HG02623 (cell line): ENCODE results near the gene LOC101059915.
A peak's percentile ranks its signal among the peaks of the same experiment; 100 is the strongest.

Source experiments
- ATAC-seq: cut with Tn5 transposase; IDR thresholded peaks from one replicate; pipeline ENCODE4 v1.9.1; 2021; ENCODE audit warnings: moderate library complexity; ENCODE audit not compliant: unreplicated experiment

Gene LOC101059915

DNA sequence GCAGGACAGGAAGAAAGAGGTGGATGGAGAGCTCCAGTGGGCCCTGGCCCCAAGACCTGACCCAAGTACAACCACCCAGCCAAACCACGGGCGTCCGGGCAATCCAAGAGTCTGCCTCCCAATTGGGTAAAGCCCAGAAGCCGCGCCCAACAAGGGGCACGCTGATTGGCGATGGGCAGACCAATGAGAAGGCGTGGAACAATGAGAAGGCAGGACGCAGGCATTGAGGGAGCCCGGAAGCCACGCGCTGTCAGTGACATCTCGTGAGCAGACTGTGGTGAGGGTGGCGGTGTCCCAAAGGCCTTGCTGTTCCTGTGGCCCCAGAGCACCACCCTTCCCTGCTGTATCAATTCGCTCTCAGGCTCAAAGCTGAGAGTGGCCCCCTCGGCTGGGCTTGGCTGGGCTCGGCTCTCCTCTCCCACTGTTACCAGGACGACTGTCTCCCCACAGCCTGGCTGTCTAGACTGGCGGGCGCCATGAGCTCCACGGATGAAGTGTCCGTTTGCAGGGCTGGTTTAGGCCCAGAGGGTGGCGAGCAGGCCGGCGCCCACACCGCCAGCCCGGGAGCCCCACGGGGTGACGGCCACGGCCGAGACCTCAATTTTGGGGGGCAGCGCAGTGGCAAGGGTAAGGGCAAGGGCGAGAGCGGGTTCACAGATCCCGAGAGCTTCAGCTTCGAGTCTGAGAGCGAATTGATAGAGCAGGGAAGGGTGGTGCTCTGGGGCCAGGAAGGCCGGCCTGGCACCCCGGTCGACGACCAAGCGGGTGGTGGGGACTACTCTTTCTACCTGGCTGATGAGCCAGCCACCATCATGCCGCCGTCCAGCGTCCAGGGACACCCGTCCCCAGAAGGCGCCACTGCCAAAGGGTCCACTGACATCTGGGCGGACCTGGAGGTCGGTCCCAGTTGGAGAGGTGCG lies at the start of gene LOC101059915:
Gene LOC101059915, plus strand, starts transcription at position 219 of the 920 bp plus-strand sequence.
- no peak for ATAC-seq

DNA sequence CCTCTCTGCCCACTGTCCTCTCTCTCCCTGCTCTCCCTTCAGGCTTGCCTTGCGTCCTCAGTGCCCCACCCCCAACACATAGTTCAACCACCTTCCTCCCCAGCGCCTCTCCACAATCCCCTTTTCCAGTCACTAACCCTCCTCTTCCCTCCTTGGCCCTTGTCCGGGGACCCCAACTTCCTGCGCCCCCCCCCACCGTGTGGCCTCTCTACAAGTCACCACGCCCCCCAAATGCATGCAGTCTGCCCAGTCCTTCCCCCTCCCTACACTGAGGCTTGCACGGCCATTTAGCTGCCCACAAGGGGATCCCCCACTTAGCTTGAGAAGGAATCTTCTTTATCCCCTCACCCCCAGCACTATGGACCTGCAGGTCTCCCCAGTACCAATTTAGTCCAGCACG lies 49.6 kb upstream of the LOC101059915 start:
- no peak for ATAC-seq

DNA sequence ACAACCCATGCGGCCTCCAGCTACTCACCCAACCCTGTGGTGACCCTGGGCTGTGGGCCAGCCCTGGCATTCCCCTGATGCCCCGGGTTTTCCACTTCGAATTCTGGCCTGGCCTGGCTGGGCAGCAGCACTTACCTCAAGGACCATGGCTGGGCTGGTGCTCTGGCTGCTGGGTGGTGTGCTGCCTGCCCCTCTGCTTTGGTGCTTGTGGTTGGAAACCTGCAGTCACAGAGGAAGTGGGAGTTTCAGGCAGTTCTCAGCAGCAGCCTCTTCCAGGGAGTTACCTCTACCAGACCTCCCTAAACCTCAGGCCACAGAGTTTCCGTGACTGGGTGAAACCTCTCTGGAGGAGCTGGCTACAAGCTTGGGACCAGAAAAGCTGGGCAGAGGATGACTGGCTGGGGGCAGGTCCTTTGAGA lies 49.0 kb upstream of the LOC101059915 start, which contains the start of gene CXCR3:
Gene CXCR3, minus strand, starts transcription at position 209 of the 419 bp plus-strand sequence. Its CDS starts 62 bp downstream, at position 147.
- peak; percentile 59 for ATAC-seq

DNA sequence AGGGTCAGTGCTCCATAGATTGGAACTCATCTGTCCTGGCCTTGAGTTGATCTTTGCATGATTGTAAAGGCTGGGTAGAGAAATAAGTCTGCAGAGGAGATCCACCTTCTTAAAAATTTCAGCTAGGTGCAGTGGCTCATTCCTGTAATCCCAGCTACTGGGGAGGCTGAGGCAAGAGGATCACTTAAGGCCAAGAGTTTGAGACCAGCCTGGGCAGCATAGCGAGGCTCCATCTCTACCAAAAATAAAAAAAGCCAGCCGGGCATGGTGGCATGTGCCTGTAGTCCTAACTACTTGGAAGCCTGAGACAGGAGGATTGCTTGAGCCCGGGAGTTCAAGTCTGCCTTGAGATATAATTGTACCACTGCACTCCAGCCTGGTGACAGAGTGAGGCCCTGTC lies 48.6 kb upstream of the LOC101059915 start:
- no peak for ATAC-seq

DNA sequence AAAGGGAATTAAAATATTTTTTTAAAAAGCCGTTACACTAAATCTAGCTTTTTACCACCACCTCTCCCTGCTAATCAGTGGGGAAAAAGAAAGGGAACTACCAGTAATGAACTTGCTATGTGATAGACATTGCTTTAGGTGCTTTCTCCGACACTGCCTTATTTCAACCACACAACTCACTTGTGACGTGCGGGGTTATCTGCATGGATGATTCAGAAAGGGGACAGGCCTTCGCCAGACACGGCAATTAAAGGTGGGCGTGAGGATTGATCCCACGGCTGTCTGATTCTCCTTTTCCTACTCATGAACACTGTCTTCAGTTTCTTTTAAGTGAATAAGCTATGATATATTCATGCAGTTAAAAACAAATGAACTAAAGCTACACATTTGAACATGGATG lies 48.2 kb upstream of the LOC101059915 start:
- no peak for ATAC-seq

DNA sequence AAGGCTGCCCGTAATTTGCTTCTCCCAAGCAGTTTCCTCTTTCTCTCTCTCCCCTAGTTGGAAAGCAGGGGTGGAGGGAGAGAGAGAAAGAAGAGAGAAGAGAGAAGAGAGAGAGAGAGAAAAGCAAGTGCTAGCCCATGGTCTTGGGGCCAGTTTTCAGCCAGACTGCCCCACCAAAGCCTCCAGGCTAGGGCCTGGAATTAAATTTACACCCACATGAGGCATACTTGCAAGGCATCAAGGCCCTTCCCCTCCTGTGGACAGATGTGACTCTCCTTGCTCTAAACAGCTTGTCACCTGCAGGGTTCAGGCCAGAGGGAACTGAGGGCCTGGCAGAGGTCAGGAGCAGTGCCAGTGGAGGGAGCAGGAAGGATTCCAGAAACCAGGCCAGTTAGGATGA lies 47.4 kb upstream of the LOC101059915 start:
- no peak for ATAC-seq

DNA sequence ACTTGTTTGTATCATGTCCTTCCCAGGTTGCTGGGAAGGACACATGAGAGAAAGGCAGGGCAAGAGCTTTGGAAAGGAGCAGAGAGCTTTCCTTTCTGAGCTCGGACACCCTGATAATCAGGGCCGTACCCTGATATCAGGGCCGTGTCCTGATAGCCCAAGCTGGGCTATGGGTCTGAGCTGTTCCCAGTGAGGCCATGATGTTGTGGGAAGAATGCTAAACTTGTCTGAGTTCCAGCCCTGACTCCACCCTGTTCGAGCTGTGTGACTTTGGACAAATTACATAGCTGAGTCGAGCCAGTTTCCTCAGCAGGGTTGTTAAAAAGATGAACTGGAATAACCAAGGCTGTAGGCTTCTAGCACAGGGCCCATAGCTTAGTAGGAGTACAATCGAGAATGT lies 45.7 kb upstream of the LOC101059915 start:
- ATAC-seq: no peak

DNA sequence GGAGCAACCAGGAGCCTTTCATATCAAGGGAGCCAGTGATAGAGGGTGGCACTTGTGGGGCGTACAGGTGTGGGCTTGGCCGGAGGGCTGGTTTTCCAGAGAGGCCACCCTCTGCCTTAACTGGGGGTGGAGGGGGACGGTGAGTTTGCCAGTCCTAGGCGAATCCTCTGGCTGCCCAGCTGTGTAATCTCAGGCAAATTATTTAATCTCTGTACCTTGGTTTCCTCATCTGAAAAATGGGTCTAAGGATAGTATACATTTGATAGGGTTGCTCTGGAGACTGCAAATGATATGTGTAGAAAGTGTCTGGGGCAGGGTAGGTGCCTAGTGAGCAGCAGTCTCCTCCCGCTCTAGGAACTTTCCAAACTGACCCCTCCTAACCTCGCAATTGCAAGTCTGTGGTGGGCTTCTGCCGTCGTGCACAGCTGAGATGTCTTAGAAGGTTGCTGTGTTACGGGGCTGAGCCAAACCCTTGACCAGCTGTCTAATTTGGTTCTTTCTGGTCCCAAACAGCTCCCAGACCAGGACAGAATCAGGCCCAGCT lies 45.2 kb upstream of the LOC101059915 start:
- no peak for ATAC-seq

DNA sequence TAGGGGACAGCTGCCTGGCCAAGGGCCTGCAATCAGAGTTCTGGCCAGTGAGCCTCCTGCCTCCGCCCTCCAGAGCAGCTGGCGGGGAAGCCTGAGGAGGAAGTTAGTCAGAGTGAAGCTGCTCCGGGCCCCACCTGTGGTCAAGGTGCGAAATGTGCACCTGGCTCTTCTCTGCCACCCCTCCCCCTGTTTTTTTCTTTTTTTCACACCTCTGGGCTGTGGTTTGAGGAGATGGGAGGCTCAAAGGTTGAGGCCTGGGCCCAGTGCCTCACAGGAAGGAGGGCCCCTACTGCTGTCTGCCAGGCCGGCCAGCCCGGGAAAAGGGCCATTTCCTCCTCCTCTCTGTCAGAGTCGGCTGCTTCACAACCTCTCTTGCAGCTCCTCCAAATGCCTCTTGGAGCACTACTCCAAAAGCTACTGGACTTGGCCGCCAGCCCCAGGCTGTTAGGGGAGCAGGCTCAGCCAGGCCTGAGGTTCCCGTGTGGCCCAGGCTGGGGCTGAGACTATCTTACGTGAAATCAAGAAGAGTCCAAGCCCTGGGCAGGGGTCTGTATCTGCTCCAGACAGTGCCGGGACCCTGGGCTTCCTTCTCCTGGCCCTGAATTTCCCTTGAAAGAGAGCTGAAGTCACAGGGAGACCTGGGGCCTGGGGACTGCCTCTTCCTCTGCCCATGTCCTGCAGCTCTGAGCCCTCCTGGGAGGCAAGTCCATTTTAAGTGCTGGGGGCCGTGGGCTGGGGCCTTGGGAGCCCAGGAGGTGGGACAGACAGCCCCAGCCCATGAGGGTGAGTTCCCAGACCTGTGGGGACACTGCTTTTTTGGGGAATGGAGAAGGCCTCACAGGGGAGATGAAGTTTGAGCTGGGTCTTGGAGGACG lies 44.5 kb upstream of the LOC101059915 start:
- ATAC-seq: peak; percentile 38

DNA sequence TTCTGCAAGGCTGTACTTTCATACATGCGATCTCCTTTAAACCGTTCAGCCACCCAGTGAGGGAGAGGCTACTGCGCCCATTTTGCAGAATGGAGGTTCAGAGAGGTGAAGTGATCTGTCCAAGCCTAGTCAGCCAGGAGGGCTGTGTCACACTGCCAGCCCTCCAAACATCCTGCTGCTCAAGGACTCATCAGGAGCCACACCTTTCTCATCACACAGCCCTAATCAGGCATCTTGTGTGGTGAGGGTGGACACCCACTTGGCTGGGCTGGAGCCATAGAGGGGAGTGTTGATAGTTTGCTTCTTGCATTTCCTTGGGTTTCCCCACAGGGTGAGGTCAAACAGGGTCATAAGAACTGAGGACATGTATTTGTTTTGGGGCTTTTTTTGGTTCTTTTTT lies 43.6 kb upstream of the LOC101059915 start:
- no peak for ATAC-seq

DNA sequence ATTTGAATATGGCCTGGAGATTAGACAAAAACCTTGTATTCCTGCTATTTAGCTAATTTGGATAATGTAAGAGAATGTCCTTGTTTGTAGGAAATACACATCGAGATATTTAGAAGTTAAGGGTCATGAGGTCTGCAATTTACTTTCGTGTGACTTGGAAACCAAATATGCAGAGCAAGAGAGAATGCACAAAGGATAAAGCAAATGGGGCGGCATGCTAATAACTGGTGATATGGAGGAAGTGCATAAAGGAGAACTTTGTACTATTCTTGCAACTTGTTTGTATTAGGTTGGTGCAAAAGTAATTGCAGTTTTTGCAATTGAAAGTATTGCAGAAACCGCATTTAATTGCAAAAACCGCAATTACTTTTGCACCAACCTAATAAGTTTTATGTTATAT lies 41.9 kb upstream of the LOC101059915 start:
- no peak for ATAC-seq

DNA sequence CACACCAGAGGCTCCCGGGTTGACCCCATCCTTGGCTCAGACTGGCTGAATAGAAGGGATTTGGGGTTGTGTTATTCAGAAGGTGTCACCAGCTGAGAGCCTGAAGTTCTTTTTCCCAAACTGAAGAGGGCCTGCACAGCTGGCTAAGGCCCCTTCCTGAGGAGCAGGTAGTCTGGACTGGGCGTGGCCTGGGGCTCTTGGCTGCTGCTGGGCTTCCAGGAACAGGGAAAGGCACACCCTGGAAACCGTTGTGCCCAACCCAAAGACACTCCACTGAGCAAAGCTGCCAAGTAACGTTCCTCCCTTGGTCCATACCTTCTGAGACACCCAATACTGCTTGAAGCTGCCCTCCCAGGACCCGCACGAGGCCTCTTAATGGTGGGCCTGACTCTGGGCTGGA lies 40.8 kb upstream of the LOC101059915 start:
- ATAC-seq: no peak

DNA sequence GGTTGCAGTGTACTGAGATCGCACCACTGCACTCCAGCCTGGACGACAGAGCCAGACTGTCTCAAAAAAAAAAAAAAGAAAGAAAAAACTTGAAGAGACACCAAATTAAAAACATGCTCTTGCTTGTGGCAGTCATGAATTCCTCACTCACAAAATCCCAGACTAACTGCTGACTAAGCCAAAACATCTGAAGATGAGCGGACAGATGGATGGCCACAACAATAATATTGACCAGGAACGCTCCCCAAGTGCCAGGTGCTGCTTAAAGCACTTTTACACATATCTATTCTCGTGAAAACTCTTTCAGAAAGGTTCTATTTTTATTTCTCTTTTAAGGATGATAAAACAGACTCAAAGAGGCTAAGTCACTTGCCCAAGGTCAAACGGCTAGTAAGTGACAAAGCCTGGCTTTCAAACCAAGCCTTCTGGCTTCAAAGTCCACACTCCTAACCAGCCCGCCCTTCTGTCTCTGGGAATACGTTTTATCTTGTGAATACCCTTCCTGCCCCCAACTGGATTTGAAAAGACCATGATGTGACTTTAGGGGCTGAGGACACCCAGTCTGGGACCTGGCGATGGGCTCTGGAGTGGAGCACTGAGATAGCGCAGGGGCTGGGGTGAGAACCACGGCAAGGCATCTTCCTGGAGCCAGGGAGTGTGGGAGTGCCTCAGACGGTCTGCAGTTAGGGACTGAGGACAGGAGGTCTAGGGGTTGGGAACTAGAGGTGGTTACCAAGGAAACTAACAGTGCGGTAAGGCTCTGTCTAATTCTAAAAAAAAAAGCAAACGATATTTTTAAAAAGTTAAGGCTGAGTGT lies 39.5 kb upstream of the LOC101059915 start:
- ATAC-seq: no peak

DNA sequence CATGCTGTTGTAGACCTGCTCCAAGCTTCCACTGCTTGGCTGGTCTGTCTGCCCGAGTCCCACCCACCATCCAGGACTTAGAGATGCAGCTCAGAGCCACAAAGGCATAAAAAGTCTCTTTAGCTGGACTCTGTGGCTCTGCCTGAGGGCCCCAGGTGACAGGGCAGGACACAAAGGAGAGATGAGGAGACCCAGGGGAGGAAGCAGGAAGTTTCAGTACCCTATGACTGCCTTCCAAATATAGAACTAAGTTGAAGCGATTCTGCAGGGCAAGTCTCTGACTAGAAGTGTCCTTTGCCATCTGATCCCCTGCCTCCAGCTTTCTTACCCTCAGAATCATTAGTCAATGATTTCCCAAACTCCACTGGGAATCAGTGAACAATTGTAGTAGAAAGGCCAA lies 37.9 kb upstream of the LOC101059915 start:
- ATAC-seq: no peak

DNA sequence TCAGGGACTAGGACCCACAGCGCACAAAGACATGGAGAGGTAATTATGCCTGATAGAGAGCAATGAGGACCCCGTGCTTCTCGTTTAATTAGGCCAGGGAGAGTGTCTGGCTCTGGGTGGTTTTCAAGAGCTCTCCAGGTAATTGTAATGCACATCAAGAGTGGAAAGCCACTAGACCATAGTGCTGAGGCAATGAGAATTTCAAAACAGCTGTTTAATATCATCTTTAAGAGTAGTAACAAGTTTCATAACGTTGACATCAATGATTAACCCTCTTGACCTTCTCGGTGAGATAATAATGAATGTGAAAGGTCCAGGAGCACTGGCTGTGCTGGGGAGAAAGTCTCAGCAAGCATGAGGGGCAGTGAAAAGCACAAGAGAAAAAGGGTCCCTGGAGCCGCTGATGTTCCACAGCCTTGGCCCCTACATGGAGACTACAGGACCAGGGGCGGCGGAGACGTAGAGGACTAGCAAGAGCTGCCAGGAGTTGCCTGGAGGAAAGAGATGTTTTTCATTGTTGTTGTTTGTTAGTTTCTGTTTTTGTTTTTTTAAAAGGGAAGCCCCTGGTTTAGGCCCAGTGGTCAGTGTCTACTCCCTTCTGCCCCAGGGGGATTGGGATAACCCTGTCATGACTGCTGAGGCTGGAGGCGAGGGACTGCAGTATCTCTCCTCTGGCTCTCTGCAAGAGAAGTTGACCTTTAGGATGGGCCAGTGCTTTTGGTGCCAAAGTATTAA lies 34.3 kb upstream of the LOC101059915 start:
- ATAC-seq: no peak

DNA sequence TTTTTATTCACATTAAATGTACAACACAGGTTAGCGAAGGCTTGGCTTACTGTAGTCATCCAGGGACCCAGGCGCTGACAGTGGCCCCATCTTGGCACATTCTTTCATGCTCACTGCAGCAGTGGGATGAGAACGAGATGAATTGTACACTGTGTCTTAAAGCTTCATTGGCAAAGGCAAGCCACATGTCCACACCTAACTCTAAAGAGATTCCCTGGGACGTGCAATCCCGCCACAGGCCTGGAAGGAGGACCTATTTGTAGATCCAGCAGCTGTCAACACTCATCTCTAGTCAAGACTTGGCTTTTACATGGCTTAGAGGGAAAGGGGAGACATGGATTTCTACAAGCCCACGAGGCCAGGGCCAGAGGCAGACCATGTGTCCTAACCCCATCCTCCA lies 33.0 kb upstream of the LOC101059915 start:
- ATAC-seq: no peak

DNA sequence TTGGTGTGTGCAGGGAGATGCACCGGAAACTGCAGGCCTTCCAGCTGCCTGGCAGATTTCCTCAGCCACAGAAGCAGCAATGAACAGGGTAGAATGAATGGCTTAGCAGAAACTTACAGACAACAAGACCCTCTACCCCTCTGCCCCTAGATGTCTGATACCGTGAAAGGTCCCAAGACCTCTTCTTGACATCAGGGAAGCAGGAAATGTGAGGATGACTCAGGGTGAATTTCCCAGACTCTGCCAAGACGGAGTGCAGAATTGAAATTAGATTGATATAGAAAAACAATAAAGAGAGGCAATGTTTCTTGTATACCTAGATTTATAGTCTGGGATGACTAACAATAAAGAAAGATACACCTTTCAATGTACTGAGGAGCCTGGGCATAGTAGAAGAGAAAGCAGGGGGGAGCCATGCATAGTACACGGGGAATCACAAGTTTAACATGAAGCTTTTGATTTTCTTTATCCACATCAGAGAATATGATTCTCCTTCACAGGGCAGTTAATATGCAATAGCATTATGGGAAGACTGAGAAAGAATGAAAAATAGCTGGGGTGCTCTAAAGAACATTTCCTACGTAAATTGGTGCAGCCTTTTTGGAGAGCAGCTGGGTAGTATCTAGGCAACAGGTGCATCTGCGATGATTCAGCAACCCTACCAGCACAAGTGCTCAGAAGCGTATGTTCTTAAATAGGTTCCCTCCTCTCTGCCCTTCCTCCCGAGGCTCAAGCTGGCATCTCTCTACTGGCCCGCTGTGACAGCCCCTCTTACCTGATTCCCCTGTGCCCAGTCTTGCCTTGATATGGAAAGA lies 30.7 kb upstream of the LOC101059915 start:
- no peak for ATAC-seq

DNA sequence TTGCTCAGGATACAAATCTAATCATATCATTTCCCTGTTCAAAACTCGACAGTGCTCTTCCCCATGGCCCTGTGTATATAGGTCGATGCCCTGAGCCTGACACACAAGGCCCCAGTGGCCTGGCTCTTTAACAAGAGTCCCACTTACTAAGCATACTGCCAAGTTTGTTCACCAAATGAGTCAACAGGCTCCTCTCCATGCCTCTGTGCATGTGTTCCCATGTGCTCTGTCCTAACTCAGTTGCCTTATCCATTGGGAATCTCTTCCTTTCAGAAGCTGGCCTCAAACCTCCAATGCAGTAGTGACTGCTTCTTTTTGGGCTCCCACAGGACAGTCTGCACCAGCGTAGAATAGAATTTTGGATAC lies 30.1 kb upstream of the LOC101059915 start:
- ATAC-seq: no peak

DNA sequence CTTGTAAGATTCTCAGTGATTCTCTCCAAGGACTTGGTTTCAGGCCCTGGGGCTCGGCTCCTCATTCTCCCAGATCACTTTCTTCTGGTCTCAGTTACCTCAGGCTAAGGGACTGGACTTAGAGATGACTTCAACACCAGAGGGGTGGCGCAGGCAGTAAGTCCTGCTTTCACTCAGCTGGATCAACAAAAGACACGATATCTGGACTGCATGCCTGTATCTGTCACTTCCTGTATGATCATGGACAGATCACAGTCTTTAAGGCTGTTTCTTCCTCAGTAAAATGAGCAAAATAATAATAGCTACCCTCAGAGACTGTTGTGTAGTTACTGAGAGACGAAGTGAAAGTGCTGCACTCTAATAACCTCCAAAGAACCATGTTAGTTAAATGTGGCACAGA lies 29.5 kb upstream of the LOC101059915 start:
- no peak for ATAC-seq
